Measurements from ENCODE around the gene LGI2. TPM values are rescaled to one million over a fixed set of nuclear protein-coding genes. Genes with fewer than 3 reads are reported as not detected.

Gene LGI2
- total RNA-seq, 2 experiments from 2014 or later, result not detected

GRCh38 chr4:24956091-24956490 lies 74.7 kb downstream of the LGI2 start:
- ChIA-PET POLR2A (no interaction called here), CTCF (interaction anchor here (1.0 kb wide), 1 partner anchor 22 kb away, joined by 3 read pairs; no protein-coding TSS in a partner anchor)
- peaks cover 6% of the 10 kb centered on the region for H3K27me3 Mint-ChIP-seq
- H3K36me3 Mint-ChIP-seq (ENCODE audit: low read depth), result no peaks in the 10 kb centered on the region
- H3K27ac Mint-ChIP-seq, result no peak overlapping the region
- peaks cover 5% of the 10 kb centered on the region for H3K9me3 Mint-ChIP-seq (ENCODE audit: low read depth)
- ATAC-seq (no peak), DNase-seq (no peak)
- H3K4me1 Mint-ChIP-seq, result no peaks in the 10 kb centered on the region
- no peak overlapping the region for H3K4me3 Mint-ChIP-seq
- intact Hi-C loops (cut with DNase I, micrococcal nuclease), result no loop called here

- ChIA-PET CTCF (no interaction called here), POLR2A (no interaction called here)
- intact Hi-C loops (cut with DNase I, micrococcal nuclease), result no loop called here
- ATAC-seq (no peak), DNase-seq (no peak)
- Mint-ChIP-seq H3K9me3 (ENCODE audit: low read depth) (peaks cover 7% of the 10 kb centered on the region), H3K36me3 (ENCODE audit: low read depth) (no peaks in the 10 kb centered on the region), H3K4me3 (no peak overlapping the region), H3K27me3 (peaks cover 2% of the 10 kb centered on the region), H3K27ac (no peak overlapping the region), H3K4me1 (no peaks in the 10 kb centered on the region)
These were observed 78.1 kb downstream of the LGI2 start for GRCh38 chr4:24952667-24953066.

GRCh38 chr4:24949970-24950369 lies 80.8 kb downstream of the LGI2 start:
- Mint-ChIP-seq H3K27ac (no peak overlapping the region), H3K36me3 (ENCODE audit: low read depth) (no peaks in the 10 kb centered on the region), H3K9me3 (ENCODE audit: low read depth) (peaks cover 9% of the 10 kb centered on the region), H3K4me3 (no peak overlapping the region), H3K27me3 (peaks cover 2% of the 10 kb centered on the region), H3K4me1 (no peaks in the 10 kb centered on the region)
- ATAC-seq (no peak), DNase-seq (no peak)
- CTCF ChIA-PET, result no interaction called here
- intact Hi-C loops (cut with DNase I, micrococcal nuclease), result no loop called here
- POLR2A ChIA-PET, result no interaction called here

Other genes with a start within 250 kb of the LGI2 start
- gene SOD3, start 235.4 kb downstream of the LGI2 start, total RNA-seq, result not detected
- gene CCDC149, start 117.9 kb downstream of the LGI2 start, total RNA-seq, result under 1 TPM; 0.14 to 0.16 TPM
- 10 to 100 TPM; 10.4 to 15.4 TPM for gene SEPSECS, start 129.5 kb upstream of the LGI2 start, total RNA-seq
- gene PI4K2B, start 203.1 kb upstream of the LGI2 start, total RNA-seq, result 10 to 100 TPM; 21.2 to 38.4 TPM